Measurements from ENCODE around the gene SLC17A7. TPM values are rescaled to one million over a fixed set of nuclear protein-coding genes. Genes with fewer than 3 reads are reported as not detected.
A peak's percentile ranks its signal among the peaks of the same experiment; 100 is the strongest.

Gene SLC17A7
- total and polyA plus RNA-seq, 2 of the 13 experiments (the other 11 are each of a cell fraction or from before 2014, with no cell fraction given): 0.32 TPM; not detected in 1

- no peak for TF ChIP-seq NR2F6 (IDR thresholded peaks at IDR 0.05)
- peak; percentile 34; the same call in 1 of the 2 replicates for TF ChIP-seq NR2F6 (CRISPR knock-in tag; IDR thresholded peaks at IDR 0.05)
- peak; percentile 93 for TF ChIP-seq ZNF687 (CRISPR knock-in tag; IDR thresholded peaks at IDR 0.05)
- TF ChIP-seq PLSCR1 (CRISPR knock-in tag; IDR thresholded peaks at IDR 0.05; ENCODE audit: borderline replicate concordance): no peak
- no peak for TF ChIP-seq NONO (IDR thresholded peaks at IDR 0.05)
- peak; percentile 12; the same call in 1 of the 2 replicates for TF ChIP-seq NONO (CRISPR knock-in tag; conservative IDR thresholded peaks at IDR 0.05)
- TF ChIP-seq ARID2 (CRISPR knock-in tag; IDR thresholded peaks at IDR 0.05; ENCODE audit: borderline replicate concordance): peak; percentile 71; the same call in 1 of the 2 replicates
- 0 out of 2 replicates have a peak, but pooled peaks have one; percentile 17 for TF ChIP-seq FOSL2 (CRISPR knock-in tag; IDR thresholded peaks at IDR 0.05)
- TF ChIP-seq POLR2A (IDR thresholded peaks at IDR 0.05; ENCODE audit: insufficient read depth in 1 of 2, low read depth in 2 of 2, low read length in 2 of 2): peak; percentile 50 to 84
- peak; percentile 85 for TF ChIP-seq SSRP1 (CRISPR knock-in tag; IDR thresholded peaks at IDR 0.05)
- 0 out of 2 replicates have a peak, but pooled peaks have one; percentile 10 for TF ChIP-seq MNT (IDR thresholded peaks at IDR 0.05)
- TF ChIP-seq RAD21 (CRISPR knock-in tag; IDR thresholded peaks at IDR 0.05): peak; percentile 38; the same call in 1 of the 2 replicates
- TF ChIP-seq THAP9 (CRISPR knock-in tag; IDR thresholded peaks at IDR 0.05; ENCODE audit: borderline replicate concordance): peak; percentile 79; the same call in 1 of the 2 replicates
- no peak for TF ChIP-seq GATAD1 (CRISPR knock-in tag; IDR thresholded peaks at IDR 0.05)
- TF ChIP-seq AFF4 (CRISPR knock-in tag; IDR thresholded peaks at IDR 0.05): 0 out of 2 replicates have a peak, but pooled peaks have one; percentile 77
- no peak for TF ChIP-seq KAT7 (CRISPR knock-in tag; IDR thresholded peaks at IDR 0.05; ENCODE audit: borderline replicate concordance)
- TF ChIP-seq MLLT10 (CRISPR knock-in tag; IDR thresholded peaks at IDR 0.05): no peak; the same call in none of the 2 replicates
Measured at GRCh38 chr19:49489601-49490167, 48.4 kb upstream of the SLC17A7 start (continued).
